ENCODE results near the gene HMGB1. TPM values are rescaled to one million over a fixed set of nuclear protein-coding genes. Genes with fewer than 3 reads are reported as not detected.

The HMGB1 gene
- total and polyA plus RNA-seq, 2 donors: 593 to 1,017 TPM

Other genes with a start within 250 kb of the HMGB1 start
- gene KATNAL1, start 158.4 kb downstream of the HMGB1 start, total RNA-seq: 12.4 TPM
- gene KATNAL1, start 158.4 kb downstream of the HMGB1 start, polyA plus RNA-seq: 4.6 TPM
- 0.24 TPM for gene UBE2L5, start 43.4 kb downstream of the HMGB1 start, total RNA-seq
- gene UBE2L5, start 43.4 kb downstream of the HMGB1 start, polyA plus RNA-seq: 0.23 TPM
- 18.4 TPM for gene USPL1, start 152.0 kb upstream of the HMGB1 start, total RNA-seq
- gene USPL1, start 152.0 kb upstream of the HMGB1 start, polyA plus RNA-seq: 19.3 TPM

Measured in thymus (tissue), 2 donors.